ENCODE data around the gene TNNC2.

TNNC2 gene

GRCh38 chr20:45859916-45860315, 32.8 kb upstream of the TNNC2 start:
- Histone ChIP-seq H3K27me3 (replicated peaks; ENCODE audit: control insufficient read depth, insufficient read depth, low read length) (no peaks in the 10 kb centered on the region), H3K36me3 (ENCODE audit: control insufficient read depth, insufficient read depth, low read length) (no peaks in the 10 kb centered on the region; the same call in 1 of the 2 replicates), H3K4me3 (replicated peaks; ENCODE audit: low read depth, low read length) (no peak overlapping the region)
- no peak for DNase-seq (ENCODE audit: extremely low read depth, insufficient read length)
- TF ChIP-seq, protein P1, sequence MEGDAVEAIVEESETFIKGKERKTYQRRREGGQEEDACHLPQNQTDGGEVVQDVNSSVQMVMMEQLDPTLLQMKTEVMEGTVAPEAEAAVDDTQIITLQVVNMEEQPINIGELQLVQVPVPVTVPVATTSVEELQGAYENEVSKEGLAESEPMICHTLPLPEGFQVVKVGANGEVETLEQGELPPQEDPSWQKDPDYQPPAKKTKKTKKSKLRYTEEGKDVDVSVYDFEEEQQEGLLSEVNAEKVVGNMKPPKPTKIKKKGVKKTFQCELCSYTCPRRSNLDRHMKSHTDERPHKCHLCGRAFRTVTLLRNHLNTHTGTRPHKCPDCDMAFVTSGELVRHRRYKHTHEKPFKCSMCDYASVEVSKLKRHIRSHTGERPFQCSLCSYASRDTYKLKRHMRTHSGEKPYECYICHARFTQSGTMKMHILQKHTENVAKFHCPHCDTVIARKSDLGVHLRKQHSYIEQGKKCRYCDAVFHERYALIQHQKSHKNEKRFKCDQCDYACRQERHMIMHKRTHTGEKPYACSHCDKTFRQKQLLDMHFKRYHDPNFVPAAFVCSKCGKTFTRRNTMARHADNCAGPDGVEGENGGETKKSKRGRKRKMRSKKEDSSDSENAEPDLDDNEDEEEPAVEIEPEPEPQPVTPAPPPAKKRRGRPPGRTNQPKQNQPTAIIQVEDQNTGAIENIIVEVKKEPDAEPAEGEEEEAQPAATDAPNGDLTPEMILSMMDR (IDR thresholded peaks at IDR 0.05; ENCODE audit: insufficient read depth, low read length, poor library complexity, severe bottlenecking): no peak

DNA sequence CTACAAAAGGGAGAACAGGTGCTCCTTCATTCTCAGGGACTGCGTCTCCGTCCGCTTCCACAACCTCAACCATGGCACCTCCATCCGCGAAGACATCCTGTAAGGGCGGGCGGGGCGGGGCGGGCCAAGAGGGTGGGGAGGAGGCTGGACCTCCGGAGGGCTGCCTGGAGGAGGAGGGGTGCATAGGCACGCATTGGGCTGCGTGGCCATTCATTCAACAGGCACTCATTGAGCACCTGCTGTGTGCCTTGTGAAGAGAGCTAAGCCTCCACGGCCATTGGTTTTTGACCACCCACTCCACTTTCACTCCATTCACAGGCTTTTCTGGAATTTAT, 30.7 kb upstream of the TNNC2 start:
- no peak for DNase-seq (ENCODE audit: extremely low read depth, insufficient read length)

DNA sequence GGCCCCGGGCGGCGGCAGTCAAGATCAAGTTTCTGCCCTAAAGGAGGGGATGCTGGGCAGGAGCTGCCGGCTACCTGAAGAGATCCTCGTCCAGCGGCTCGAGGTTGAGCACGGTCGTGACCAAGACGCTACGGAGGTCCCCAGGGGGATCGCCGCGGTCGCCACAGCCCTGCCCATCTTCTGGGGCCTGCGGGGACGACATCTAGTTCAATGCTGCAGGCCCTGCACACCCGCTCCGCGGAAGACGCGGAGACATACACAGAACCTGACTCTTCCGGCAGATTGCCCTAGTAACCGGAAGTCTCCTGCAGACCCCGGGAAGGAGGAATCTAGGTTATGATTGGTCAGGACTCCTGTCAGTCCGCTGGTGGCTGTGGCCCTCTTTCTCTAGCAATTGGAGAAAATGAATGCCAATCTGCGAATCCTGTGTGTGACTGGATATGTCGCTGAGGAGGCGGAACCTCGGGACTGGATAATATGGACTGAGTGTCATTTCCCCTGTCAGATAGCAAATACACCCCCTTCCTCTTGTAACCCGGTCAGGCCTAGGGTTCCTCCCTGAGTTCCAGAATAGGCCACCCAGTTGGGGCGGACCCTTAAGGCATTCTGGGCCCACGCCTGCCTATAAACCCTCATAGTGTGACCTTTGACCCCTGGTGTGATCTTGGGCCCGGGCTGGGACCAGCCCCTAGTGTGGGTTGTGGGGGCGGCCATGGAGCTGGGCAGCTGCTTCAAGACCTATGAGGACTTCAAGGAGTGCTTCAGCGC, 30.2 kb upstream of the TNNC2 start, which contains the start of the genes ACOT8 and ZSWIM3:
Gene ACOT8 (minus strand): TSS at position 279 of the 768 bp plus-strand sequence. CDS start 77 bp downstream, at position 202.
Gene ZSWIM3 (plus strand): TSS at position 501 of the 768 bp plus-strand sequence. CDS start 212 bp downstream, at position 713.
- no peaks in the 10 kb centered on the region for H3K27me3 ChIP-seq (replicated peaks; ENCODE audit: control insufficient read depth, insufficient read depth, low read length)
- TF ChIP-seq, protein P1 (IDR thresholded peaks at IDR 0.05; ENCODE audit: insufficient read depth, low read length, poor library complexity, severe bottlenecking): no peak
- peaks cover 3% of the 10 kb centered on the region for H3K36me3 ChIP-seq (ENCODE audit: control insufficient read depth, insufficient read depth, low read length)
- DNase-seq (ENCODE audit: extremely low read depth, insufficient read length): peak; percentile 87
- H3K4me3 ChIP-seq (replicated peaks; ENCODE audit: low read depth, low read length): peak within 1 kb of the TSS; percentile 94

More for the DNA sequence above, 30.7 kb upstream of the TNNC2 start:
- Histone ChIP-seq H3K27me3 (replicated peaks; ENCODE audit: control insufficient read depth, insufficient read depth, low read length) (no peaks in the 10 kb centered on the region), H3K36me3 (ENCODE audit: control insufficient read depth, insufficient read depth, low read length) (peaks cover 3% of the 10 kb centered on the region), H3K4me3 (replicated peaks; ENCODE audit: low read depth, low read length) (peak overlapping the region; percentile 94)
- TF ChIP-seq, protein P1 (IDR thresholded peaks at IDR 0.05; ENCODE audit: insufficient read depth, low read length, poor library complexity, severe bottlenecking): no peak

DNA sequence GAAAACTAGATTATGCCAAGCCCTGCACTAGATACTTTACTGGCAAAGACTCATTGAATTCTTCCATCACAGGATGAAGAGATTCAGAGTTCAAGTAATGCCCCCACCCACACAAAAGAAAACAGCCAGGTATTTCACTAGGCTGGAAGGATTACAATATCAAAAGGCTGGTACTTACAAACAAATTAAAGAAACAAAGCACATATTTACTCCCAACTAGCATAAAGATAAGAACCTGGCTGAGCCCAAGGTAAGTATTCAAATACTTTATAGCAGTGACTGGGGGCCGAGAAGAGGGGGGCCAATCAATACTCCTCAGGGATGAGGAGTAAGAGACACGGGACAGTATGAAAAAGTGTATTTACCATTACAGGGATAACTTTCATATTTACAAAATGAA, 26.4 kb upstream of the TNNC2 start:
- no peak for DNase-seq (ENCODE audit: extremely low read depth, insufficient read length)
- no peak overlapping the region for H3K4me3 ChIP-seq (replicated peaks; ENCODE audit: low read depth, low read length)
- TF ChIP-seq, protein P1 (IDR thresholded peaks at IDR 0.05; ENCODE audit: insufficient read depth, low read length, poor library complexity, severe bottlenecking): no peak
- H3K27me3 ChIP-seq (replicated peaks; ENCODE audit: control insufficient read depth, insufficient read depth, low read length): no peaks in the 10 kb centered on the region
- H3K36me3 ChIP-seq (ENCODE audit: control insufficient read depth, insufficient read depth, low read length): peaks cover 11% of the 10 kb centered on the region

DNA sequence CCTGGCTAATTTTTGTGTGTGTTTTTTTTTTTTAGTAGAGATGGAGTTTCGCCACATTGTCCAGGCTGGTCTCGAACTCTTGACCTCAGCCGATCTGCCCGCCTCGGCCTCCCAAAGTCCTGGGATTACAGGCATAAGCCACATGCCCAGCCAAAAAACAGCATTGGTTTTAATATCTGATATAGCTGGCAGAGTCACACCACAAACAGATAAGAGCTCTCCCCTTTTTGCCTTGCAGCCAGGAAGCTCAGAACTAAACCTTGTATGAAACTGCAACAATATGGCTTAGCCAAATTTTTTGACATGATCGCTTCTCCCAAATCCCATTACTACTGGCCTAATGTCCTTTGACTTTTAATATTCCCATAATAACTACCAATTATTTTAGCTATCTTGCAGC, 25.2 kb upstream of the TNNC2 start:
- Histone ChIP-seq H3K36me3 (ENCODE audit: control insufficient read depth, insufficient read depth, low read length) (peaks cover 12% of the 10 kb centered on the region), H3K27me3 (replicated peaks; ENCODE audit: control insufficient read depth, insufficient read depth, low read length) (no peaks in the 10 kb centered on the region), H3K4me3 (replicated peaks; ENCODE audit: low read depth, low read length) (no peak overlapping the region)
- DNase-seq (ENCODE audit: extremely low read depth, insufficient read length): no peak
- TF ChIP-seq, protein P1 (IDR thresholded peaks at IDR 0.05; ENCODE audit: insufficient read depth, low read length, poor library complexity, severe bottlenecking): no peak
